ENCODE data around the gene UBC.
"Not testable (repeated sequence)": the region's sequence is repeated elsewhere in the genome, so short reads cannot be mapped to it uniquely, and the experiment has no call there.

The UBC gene

GRCh38 chr12:124931528-124931927, 17.1 kb upstream of the UBC start:
- not testable (repeated sequence) for DNase-seq (ENCODE audit: low read depth, low spot score)

GRCh38 chr12:124930586-124930985, 16.1 kb upstream of the UBC start:
- no peak for DNase-seq (ENCODE audit: low read depth, low spot score)

GRCh38 chr12:124929649-124930419, 15.4 kb upstream of the UBC start:
- DNase-seq (ENCODE audit: low read depth, low spot score): no peak

GRCh38 chr12:124928912-124929530, 14.6 kb upstream of the UBC start:
- DNase-seq (ENCODE audit: low read depth, low spot score): no peak

GRCh38 chr12:124928095-124928911, 13.9 kb upstream of the UBC start:
- no peak for DNase-seq (ENCODE audit: low read depth, low spot score)

GRCh38 chr12:124927201-124928094, 13.0 kb upstream of the UBC start:
- peak; percentile 76 for DNase-seq (ENCODE audit: low read depth, low spot score)

- DNase-seq (ENCODE audit: low read depth, low spot score): not testable (repeated sequence)
These were observed 11.3 kb upstream of the UBC start for GRCh38 chr12:124925782-124926181.

GRCh38 chr12:124925117-124925516, 10.7 kb upstream of the UBC start:
- DNase-seq (ENCODE audit: low read depth, low spot score): no peak

- no peak for DNase-seq (ENCODE audit: low read depth, low spot score)
These were observed 9.7 kb upstream of the UBC start for GRCh38 chr12:124923905-124924734.

- DNase-seq (ENCODE audit: low read depth, low spot score): no peak
These were observed 7.0 kb upstream of the UBC start for GRCh38 chr12:124921200-124922031.

- DNase-seq (ENCODE audit: low read depth, low spot score): no peak
These were observed 6.0 kb upstream of the UBC start for GRCh38 chr12:124920353-124920935.

GRCh38 chr12:124919521-124920352, 5.3 kb upstream of the UBC start:
- no peak for DNase-seq (ENCODE audit: low read depth, low spot score)

GRCh38 chr12:124918622-124918988, 4.2 kb upstream of the UBC start:
- not testable (repeated sequence) for DNase-seq (ENCODE audit: low read depth, low spot score)

GRCh38 chr12:124917841-124918621, 3.6 kb upstream of the UBC start:
- DNase-seq (ENCODE audit: low read depth, low spot score): no peak

- DNase-seq (ENCODE audit: low read depth, low spot score): peak; percentile 97
These were observed 2.8 kb upstream of the UBC start for GRCh38 chr12:124917135-124917840.

GRCh38 chr12:124916374-124917134, 2.1 kb upstream of the UBC start:
- DNase-seq (ENCODE audit: low read depth, low spot score): no peak
